HCT116 (cell line): ENCODE measurements around the gene ASCL5. TPM values are rescaled to one million over a fixed set of nuclear protein-coding genes. Genes with fewer than 3 reads are reported as not detected.

Experiments
- ATAC-seq: fragments of 200-7000 bp; cut with Tn5 transposase; 2 replicates; pipeline ENCODE4 v1.9.1; 2020; ENCODE audit warnings: mild to moderate bottlenecking, moderate library complexity
- BruUV-seq: library from RNA; stranded (reverse); fragments of 400-500 nt; replicated peaks from 2 replicates; lab custom pipeline; 2021; lab: Mats Ljungman, UMichigan
- CTCF ChIA-PET: fragments of 300-600 bp; sonication (Branson Sonifier 250); formaldehyde crosslinking; loops from one replicate; lab custom pipeline; 2021; ENCODE audit warnings: antibody characterized with exemption; lab: Charles Lee
- POLR2A ChIA-PET: fragments of 300-600, 350-600 bp; sonication (Branson Sonifier 250); formaldehyde crosslinking; loops from one replicate; lab custom pipeline; 2021; ENCODE audit warnings: antibody characterized with exemption; lab: Charles Lee
- RAD21 ChIA-PET, 2 experiments: fragments of 300-600 bp; sonication (Branson Sonifier 250); formaldehyde crosslinking; loops; one replicate each; lab custom pipeline; 2023; ENCODE audit warnings: low total read pairs in 2 of 2; ENCODE audit not compliant: uncharacterized antibody in 2 of 2, unreplicated experiment in 2 of 2, low non-redundant PET in 1 of 2; lab: Charles Lee
- DNase-seq: peaks from one replicate; pipeline ENCODE4 v3.0.0-alpha.2; 2010; ENCODE audit warnings: low read depth, low spot score
- H2AFZ ChIP-seq: fragments of 200-600 bp; shearing (Covaris generic), sonication (generic); 2 replicates; pipeline ENCODE4 v1.6.1; 2017; ENCODE audit warnings: low read depth, mixed run types, mixed read lengths, antibody characterized with exemption, low read length; ENCODE audit not compliant: poor library complexity, severe bottlenecking
- H3K27ac ChIP-seq: 2 replicates; pipeline ENCODE4 v1.5.1; 2012; ENCODE audit warnings: low read depth, low read length
- H3K27me3 ChIP-seq: fragments of 200-600 bp; sonication (generic); 2 replicates; pipeline ENCODE4 v1.6.1; 2016; ENCODE audit warnings: mixed run types, low read length, mixed read lengths; ENCODE audit not compliant: insufficient read depth
- H3K36me3 ChIP-seq, 2 experiments: fragments of 200-500 bp in 1 of 2; fragments of 200-600 bp in 1 of 2; sonication (Bioruptor generic) in 1 of 2; sonication (generic) in 1 of 2; 2 replicates each; pipeline versions ENCODE4 v1.5.1 to v1.6.1; 2014 to 2016; ENCODE audit warnings: low read length in 2 of 2, inconsistent platforms in 1 of 2, mixed read lengths in 1 of 2, mixed run types in 1 of 2; ENCODE audit not compliant: insufficient read depth in 2 of 2, control insufficient read depth in 1 of 2
- H3K4me1 ChIP-seq, 2 experiments: fragments of 200-600 bp in 1 of 2; sonication (generic) in 1 of 2; 2 replicates each; pipeline versions ENCODE4 v1.5.1 to v1.6.1; 2012 to 2017; ENCODE audit warnings: low read length in 2 of 2, inconsistent platforms in 1 of 2, mild to moderate bottlenecking in 1 of 2, mixed read lengths in 1 of 2, mixed run types in 1 of 2, moderate library complexity in 1 of 2; ENCODE audit not compliant: insufficient read depth in 2 of 2, control insufficient read depth in 1 of 2
- H3K4me2 ChIP-seq: fragments of 200-600 bp; sonication (generic); 2 replicates; pipeline ENCODE4 v1.6.1; 2017; ENCODE audit warnings: mixed run types, low read length, mixed read lengths
- H3K4me3 ChIP-seq, 2 experiments: fragments of 200-600 bp in 1 of 2; sonication (generic) in 1 of 2; replicated peaks in 1 of 2; 2 replicates each; pipeline ENCODE4 v1.5.1; 2011 to 2016; ENCODE audit warnings: low read length in 2 of 2, control low read depth in 1 of 2, low read depth in 1 of 2, mild to moderate bottlenecking in 1 of 2, mixed read lengths in 1 of 2, mixed run types in 1 of 2
- H3K79me2 ChIP-seq: fragments of 200-600 bp; sonication (generic); 2 replicates; pipeline ENCODE4 v1.6.1; 2017; ENCODE audit warnings: mild to moderate bottlenecking, mixed run types, low read length, moderate library complexity, mixed read lengths; ENCODE audit not compliant: insufficient read depth
- H3K9ac ChIP-seq: fragments of 200-600 bp; sonication (generic); 2 replicates; pipeline ENCODE4 v1.6.1; 2016; ENCODE audit warnings: low read length, mixed read lengths
- H3K9me2 ChIP-seq: fragments of 200-600 bp; sonication (generic), shearing (Covaris generic); 2 replicates; pipeline ENCODE4 v1.6.1; 2017; ENCODE audit warnings: mixed run types, mild to moderate bottlenecking, moderate library complexity; ENCODE audit not compliant: insufficient read depth
- H3K9me3 ChIP-seq, 2 experiments: fragments of 200-500 bp in 1 of 2; fragments of 200-600 bp in 1 of 2; sonication (Bioruptor generic) in 1 of 2; sonication (generic) in 1 of 2; 2 replicates each; pipeline ENCODE4 v1.6.1; 2014 to 2017; ENCODE audit warnings: low read length in 2 of 2, mixed read lengths in 2 of 2, inconsistent platforms in 1 of 2, low read depth in 1 of 2, mild to moderate bottlenecking in 1 of 2, mixed run types in 1 of 2, moderate library complexity in 1 of 2; ENCODE audit not compliant: control insufficient read depth in 1 of 2, insufficient read depth in 1 of 2
- H4K20me1 ChIP-seq: fragments of 200-600 bp; sonication (generic), shearing (Covaris generic); 2 replicates; pipeline ENCODE4 v1.6.1; 2017; ENCODE audit warnings: mixed run types, mild to moderate bottlenecking, moderate library complexity; ENCODE audit not compliant: insufficient read depth
- CBX3 ChIP-seq: IDR thresholded peaks from 2 replicates; pipeline ENCODE4 v1.6.1; 2012; ENCODE audit warnings: low read depth
- CEBPB ChIP-seq: IDR thresholded peaks from 2 replicates; pipeline ENCODE4 v1.6.1; 2012; ENCODE audit warnings: low read depth
- EGR1 ChIP-seq: IDR thresholded peaks from 2 replicates; pipeline ENCODE4 v1.6.1; 2012; ENCODE audit warnings: low read depth
- ELF1 ChIP-seq: IDR thresholded peaks from 2 replicates; pipeline ENCODE4 v1.6.1; 2012; ENCODE audit warnings: low read depth, borderline replicate concordance
- EZH2phosphoT487 ChIP-seq: fragments of 200-600 bp; IDR thresholded peaks from 2 replicates; pipeline ENCODE4 v1.6.1; 2018; ENCODE audit warnings: antibody characterized with exemption, borderline replicate concordance
- FOSL1 ChIP-seq: IDR thresholded peaks from 2 replicates; pipeline ENCODE4 v1.6.1; 2012; ENCODE audit warnings: low read depth
- JUND ChIP-seq: IDR thresholded peaks from 2 replicates; pipeline ENCODE4 v1.6.1; 2012
- POLR2A ChIP-seq: IDR thresholded peaks from 2 replicates; pipeline ENCODE4 v1.7.0; 2011; ENCODE audit warnings: borderline replicate concordance; ENCODE audit not compliant: insufficient read depth, insufficient read length; ENCODE audit errors: extremely low read depth
- RAD21 ChIP-seq: IDR thresholded peaks from 2 replicates; pipeline ENCODE4 v1.6.1; 2012; ENCODE audit warnings: low read depth, mild to moderate bottlenecking
- SIN3A ChIP-seq: IDR thresholded peaks from 2 replicates; pipeline ENCODE4 v1.6.1; 2012; ENCODE audit warnings: low read depth
- SP1 ChIP-seq: IDR thresholded peaks from 2 replicates; pipeline ENCODE4 v1.6.1; 2012; ENCODE audit warnings: low read depth
- SRF ChIP-seq: IDR thresholded peaks from 2 replicates; pipeline ENCODE4 v1.6.1; 2012; ENCODE audit warnings: low read depth
- TCF7L2 ChIP-seq: IDR thresholded peaks from 2 replicates; pipeline ENCODE4 v1.7.0; 2011; ENCODE audit warnings: borderline replicate concordance, inconsistent platforms; ENCODE audit not compliant: insufficient read depth, insufficient read length; ENCODE audit errors: extremely low read depth
- YY1 ChIP-seq: IDR thresholded peaks from 2 replicates; pipeline ENCODE4 v1.6.1; 2011; ENCODE audit warnings: low read length, low read depth, moderate library complexity, mild to moderate bottlenecking; ENCODE audit not compliant: insufficient replicate concordance; ENCODE audit errors: extremely low read depth
- ZNF274 ChIP-seq: fragments of 200-500 bp; sonication (Bioruptor generic); IDR thresholded peaks from 2 replicates; pipeline ENCODE4 v1.6.1; 2014; ENCODE audit warnings: mild to moderate bottlenecking, low read depth, low read length, inconsistent platforms
- intact Hi-C: fragments of 100-400 bp; cut with micrococcal nuclease; formaldehyde crosslinking; loops from 2 replicates; pipeline ENCODE4 v1.10.0; 2022
- total RNA-seq: library from RNA; stranded (reverse); gene quantifications from one replicate; pipeline ENCODE4 v1.2.1, GENCODE V29; 2021; ENCODE audit not compliant: unreplicated experiment
- TF ChIP-seq, protein P1 (sequence below), 3 experiments: fragments of 200-600 bp in 1 of 3; sonication (generic) in 1 of 3; IDR thresholded peaks in 2 of 3; conservative IDR thresholded peaks in 1 of 3; 2 replicates each; pipeline ENCODE4 v1.5.1; 2012 to 2017; ENCODE audit warnings: low read depth in 2 of 3, low read length in 2 of 3, antibody characterized with exemption in 1 of 3, borderline replicate concordance in 1 of 3, control low read depth in 1 of 3, mild to moderate bottlenecking in 1 of 3, mixed read lengths in 1 of 3, mixed run types in 1 of 3, moderate library complexity in 1 of 3; ENCODE audit not compliant: insufficient read depth in 1 of 3
- TF ChIP-seq, protein P2 (sequence below): IDR thresholded peaks from 2 replicates; pipeline ENCODE4 v1.6.1; 2012; ENCODE audit warnings: low read depth

The ASCL5 gene
- total RNA-seq, 1 experiment from 2014 or later = 0.15 TPM

DNA sequence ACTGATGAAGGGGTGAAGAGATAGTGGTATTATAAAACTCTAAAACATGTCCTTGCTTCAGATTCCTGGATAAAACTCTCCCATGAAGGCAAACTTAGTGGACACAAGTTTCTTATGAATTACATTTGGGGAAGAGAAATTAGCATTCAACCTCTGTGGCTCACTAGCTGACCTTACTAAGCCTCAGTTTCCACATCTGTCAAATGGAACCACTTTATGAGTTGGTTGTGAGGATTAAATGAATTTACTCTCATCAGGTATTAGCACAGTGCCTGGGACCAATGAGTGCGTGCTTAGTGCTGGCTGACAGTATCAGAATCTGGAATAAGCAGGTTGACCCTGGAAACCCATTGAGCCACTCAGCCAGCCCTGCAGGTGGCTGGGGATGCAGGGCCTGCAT is 17.3 kb downstream of the ASCL5 start (continued):
- TF ChIP-seq, protein P1, sequence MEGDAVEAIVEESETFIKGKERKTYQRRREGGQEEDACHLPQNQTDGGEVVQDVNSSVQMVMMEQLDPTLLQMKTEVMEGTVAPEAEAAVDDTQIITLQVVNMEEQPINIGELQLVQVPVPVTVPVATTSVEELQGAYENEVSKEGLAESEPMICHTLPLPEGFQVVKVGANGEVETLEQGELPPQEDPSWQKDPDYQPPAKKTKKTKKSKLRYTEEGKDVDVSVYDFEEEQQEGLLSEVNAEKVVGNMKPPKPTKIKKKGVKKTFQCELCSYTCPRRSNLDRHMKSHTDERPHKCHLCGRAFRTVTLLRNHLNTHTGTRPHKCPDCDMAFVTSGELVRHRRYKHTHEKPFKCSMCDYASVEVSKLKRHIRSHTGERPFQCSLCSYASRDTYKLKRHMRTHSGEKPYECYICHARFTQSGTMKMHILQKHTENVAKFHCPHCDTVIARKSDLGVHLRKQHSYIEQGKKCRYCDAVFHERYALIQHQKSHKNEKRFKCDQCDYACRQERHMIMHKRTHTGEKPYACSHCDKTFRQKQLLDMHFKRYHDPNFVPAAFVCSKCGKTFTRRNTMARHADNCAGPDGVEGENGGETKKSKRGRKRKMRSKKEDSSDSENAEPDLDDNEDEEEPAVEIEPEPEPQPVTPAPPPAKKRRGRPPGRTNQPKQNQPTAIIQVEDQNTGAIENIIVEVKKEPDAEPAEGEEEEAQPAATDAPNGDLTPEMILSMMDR (IDR thresholded peaks at IDR 0.05 in 2 of 3, conservative IDR thresholded peaks at IDR 0.05 in 1 of 3; ENCODE audit: borderline replicate concordance in 1 of 3, insufficient read depth in 1 of 3, low read depth in 2 of 3, low read length in 2 of 3) = no peak
- no peak for TF ChIP-seq SP1
- TF ChIP-seq JUND = no peak
- TF ChIP-seq FOSL1 = no peak
- TF ChIP-seq, all 23 proteins: peak for 0

DNA sequence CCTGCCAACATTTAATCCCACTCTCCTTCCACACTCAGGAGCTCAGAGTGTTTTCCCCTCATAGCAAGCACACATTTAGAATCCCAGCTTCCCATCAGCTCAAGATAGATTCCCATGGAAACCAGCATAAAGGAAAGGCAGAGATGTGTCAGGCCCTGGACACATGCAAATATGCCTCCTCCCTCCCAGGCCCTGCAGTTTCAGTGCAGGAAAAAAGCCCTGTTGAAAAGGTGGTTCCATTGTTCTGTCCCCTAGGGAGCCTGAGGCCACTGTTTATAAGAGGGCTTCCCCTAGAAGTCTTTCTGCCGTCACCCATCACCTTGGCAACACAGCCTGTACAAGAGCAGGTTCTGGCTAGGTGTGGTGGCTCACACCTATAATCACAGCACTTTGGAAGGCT is 18.4 kb downstream of the ASCL5 start:
- no TSS peak for BruUV-seq
- CTCF ChIA-PET = no interaction called here
- no peak overlapping the region for H3K9ac ChIP-seq

More for the DNA sequence above, 18.4 kb downstream of the ASCL5 start:
- Histone ChIP-seq H3K4me3 (no peak overlapping the region), H4K20me1 (no peaks in the 10 kb centered on the region), H3K79me2 (no peaks in the 10 kb centered on the region), H3K9me2 (no peaks in the 10 kb centered on the region), H3K36me3 (no peaks in the 10 kb centered on the region), H3K4me1 (peaks cover 2 to 3% of the 10 kb centered on the region in 2 experiments; a peak in 3 of 4 replicates), H2AFZ (no peak overlapping the region), H3K27ac (no peak overlapping the region), H3K4me2 (no peak overlapping the region), H3K27me3 (no peaks in the 10 kb centered on the region), H3K9me3 (no peaks in the 10 kb centered on the region)
- DNase-seq = no peak
- TF ChIP-seq RAD21 (no peak), CEBPB (no peak), POLR2A (no peak), EGR1 (no peak), SRF (no peak), CBX3 (no peak), YY1 (no peak), TCF7L2 (no peak), JUND (no peak), ZNF274 (no peak), SIN3A (no peak), EZH2phosphoT487 (no peak), ELF1 (no peak)
- TF ChIP-seq, protein P1 (IDR thresholded peaks at IDR 0.05 in 2 of 3, conservative IDR thresholded peaks at IDR 0.05 in 1 of 3; ENCODE audit: borderline replicate concordance in 1 of 3, insufficient read depth in 1 of 3, low read depth in 2 of 3, low read length in 2 of 3) = no peak
- TF ChIP-seq, protein P2, sequence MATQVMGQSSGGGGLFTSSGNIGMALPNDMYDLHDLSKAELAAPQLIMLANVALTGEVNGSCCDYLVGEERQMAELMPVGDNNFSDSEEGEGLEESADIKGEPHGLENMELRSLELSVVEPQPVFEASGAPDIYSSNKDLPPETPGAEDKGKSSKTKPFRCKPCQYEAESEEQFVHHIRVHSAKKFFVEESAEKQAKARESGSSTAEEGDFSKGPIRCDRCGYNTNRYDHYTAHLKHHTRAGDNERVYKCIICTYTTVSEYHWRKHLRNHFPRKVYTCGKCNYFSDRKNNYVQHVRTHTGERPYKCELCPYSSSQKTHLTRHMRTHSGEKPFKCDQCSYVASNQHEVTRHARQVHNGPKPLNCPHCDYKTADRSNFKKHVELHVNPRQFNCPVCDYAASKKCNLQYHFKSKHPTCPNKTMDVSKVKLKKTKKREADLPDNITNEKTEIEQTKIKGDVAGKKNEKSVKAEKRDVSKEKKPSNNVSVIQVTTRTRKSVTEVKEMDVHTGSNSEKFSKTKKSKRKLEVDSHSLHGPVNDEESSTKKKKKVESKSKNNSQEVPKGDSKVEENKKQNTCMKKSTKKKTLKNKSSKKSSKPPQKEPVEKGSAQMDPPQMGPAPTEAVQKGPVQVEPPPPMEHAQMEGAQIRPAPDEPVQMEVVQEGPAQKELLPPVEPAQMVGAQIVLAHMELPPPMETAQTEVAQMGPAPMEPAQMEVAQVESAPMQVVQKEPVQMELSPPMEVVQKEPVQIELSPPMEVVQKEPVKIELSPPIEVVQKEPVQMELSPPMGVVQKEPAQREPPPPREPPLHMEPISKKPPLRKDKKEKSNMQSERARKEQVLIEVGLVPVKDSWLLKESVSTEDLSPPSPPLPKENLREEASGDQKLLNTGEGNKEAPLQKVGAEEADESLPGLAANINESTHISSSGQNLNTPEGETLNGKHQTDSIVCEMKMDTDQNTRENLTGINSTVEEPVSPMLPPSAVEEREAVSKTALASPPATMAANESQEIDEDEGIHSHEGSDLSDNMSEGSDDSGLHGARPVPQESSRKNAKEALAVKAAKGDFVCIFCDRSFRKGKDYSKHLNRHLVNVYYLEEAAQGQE = no peak
- intact Hi-C loops = no loop called here
- RAD21 ChIA-PET = no interaction called here
- no peak for ATAC-seq
- POLR2A ChIA-PET = interaction anchor here (1.0 kb wide), 1 partner anchor 23 kb away, joined by 3 read pairs; no protein-coding TSS in a partner anchor
